Urothelium cell line (cell line): Measurements from ENCODE around the gene ARR3.
"Not testable (repeated sequence)": the region's sequence is repeated elsewhere in the genome, so short reads cannot be mapped to it uniquely, and the experiment has no call there.

Experiments used
- DNase-seq: peaks from one replicate; pipeline ENCODE4 v3.0.0; 2011; ENCODE audit warnings: low spot score, mixed read lengths
- FAIRE-seq: peaks from 2 replicates; lab custom pipeline; 2011; peaks lifted over from hg19 to GRCh38; lab: Jason Lieb, UNC

The ARR3 gene

GRCh38 chrX:70279081-70279480 lies 10.9 kb downstream of the ARR3 start:
- DNase-seq (no peak), FAIRE-seq (no peak)

GRCh38 chrX:70280573-70280972 lies 12.4 kb downstream of the ARR3 start:
- FAIRE-seq, result no peak
- no peak for DNase-seq

- no peak for DNase-seq
- no peak for FAIRE-seq
Measured at GRCh38 chrX:70281951-70282350, 13.8 kb downstream of the ARR3 start, which contains the start of gene RAB41. Gene RAB41 (plus strand): TSS chrX:70282172. CDS start chrX:70282218, 46 bp downstream.

DNA sequence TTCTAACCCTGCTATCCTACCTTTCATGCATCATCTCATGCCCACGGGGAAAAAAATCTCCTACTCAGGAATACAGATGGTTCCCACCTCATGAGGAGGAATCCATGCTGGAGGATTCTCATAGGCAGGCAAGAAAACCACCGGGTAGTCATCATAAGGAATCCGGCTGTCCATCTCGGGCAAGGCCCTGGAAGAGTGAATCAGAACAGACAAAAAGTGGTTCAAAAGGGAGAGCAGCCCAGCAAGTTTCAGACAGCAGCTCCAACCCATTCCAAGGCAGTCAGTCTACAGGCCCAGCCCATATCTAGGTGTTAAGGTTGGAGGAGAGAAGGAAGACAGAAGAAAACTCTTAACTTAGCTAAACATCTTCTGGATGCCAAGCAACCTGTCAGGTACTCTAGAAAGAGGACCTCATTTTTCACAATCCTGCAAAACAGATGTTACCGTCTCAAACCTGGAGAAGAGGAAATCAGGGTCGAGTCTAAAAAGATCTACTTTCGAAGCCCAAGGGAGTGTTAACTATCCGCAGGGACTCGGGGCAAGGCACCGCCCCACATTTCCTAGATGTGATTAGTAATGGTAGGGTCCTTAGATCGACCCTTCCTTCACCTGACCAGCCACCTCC lies 21.1 kb downstream of the ARR3 start:
- DNase-seq (no peak), FAIRE-seq (no peak)

GRCh38 chrX:70289793-70290770 lies 21.9 kb downstream of the ARR3 start, which contains the start of the genes KIF4A and PDZD11:
Gene KIF4A (plus strand): TSS chrX:70290104. CDS start chrX:70290459, 355 bp downstream.
Gene PDZD11 (minus strand): TSS chrX:70289927. CDS start chrX:70289341, 586 bp downstream.
- peak; percentile 53 for FAIRE-seq
- DNase-seq, result peak; percentile 96

DNA sequence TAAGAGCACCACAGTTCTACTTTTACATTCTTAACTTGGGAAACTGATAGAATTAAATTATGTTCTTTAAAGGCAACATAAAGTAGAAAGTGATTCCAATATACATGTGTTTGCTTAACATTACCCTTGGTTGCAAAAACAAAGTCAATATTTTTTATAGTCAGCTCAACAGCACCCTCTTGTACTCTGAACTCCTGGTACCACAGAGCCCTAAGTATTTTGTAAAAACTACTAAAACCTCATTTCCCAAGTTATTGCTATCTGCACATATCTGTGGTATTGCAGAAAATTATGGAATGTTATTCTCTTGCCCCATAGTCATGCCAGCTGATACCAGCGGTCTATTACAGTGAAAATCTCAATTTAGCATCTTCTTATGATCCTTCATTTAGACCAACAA lies 24.7 kb downstream of the ARR3 start:
- FAIRE-seq (no peak), DNase-seq (no peak)

DNA sequence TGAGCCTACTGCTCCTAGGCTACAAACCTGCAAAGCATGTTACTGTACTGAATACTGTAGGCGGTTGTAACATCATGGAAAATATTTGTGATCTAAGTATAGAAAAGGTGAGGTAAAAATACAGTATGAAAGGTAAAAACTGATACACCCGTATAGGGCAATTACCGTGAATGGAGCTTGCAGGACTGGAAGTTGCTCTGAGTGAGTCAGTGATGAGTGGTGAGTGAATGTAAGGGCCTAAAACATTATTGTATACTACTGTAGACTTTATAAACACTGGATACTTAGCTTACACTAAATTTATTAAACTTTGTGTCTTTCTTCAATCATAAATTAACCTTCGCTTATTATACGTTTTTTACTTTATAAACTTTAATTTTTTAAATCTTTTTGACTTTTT lies 25.5 kb downstream of the ARR3 start:
- FAIRE-seq (no peak), DNase-seq (no peak)

DNA sequence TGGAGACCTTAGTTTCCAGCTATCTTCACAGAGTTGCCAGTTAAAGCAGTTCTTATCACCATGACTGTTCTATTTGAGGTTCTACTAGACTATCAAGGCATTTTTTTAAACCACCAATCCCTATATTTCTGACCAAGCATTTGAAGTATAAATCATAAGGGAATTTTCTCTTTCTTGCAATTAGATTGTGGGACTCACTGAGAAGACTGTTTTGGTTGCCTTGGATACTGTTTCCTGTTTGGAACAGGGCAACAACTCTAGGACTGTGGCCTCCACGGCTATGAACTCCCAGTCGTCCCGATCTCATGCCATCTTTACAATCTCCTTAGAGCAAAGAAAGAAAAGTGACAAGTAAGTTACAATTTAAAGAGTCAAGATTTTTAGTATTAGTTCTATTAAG lies 33.6 kb downstream of the ARR3 start:
- DNase-seq (no peak), FAIRE-seq (no peak)

GRCh38 chrX:70313503-70313902 lies 45.4 kb downstream of the ARR3 start:
- FAIRE-seq, result no peak
- DNase-seq, result no peak

DNA sequence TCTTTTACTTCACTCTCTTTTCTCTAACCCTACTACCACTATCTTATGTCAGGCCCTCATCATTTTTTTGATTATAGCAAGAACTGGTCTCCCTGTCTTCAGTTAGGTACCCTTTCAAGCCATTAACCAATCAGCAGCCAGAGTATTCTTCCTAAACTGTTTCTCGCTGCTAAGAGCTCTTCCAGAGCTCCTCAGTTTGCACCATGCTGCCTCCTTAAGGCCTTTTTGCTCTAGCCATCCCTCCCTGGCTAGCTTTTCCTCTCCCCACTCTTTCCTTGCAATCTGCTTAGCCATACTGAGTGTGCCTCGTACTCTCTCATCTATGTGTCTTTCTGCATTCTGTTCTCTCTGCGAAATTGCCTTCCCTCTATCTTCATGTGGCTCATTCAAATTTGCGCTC lies 54.6 kb downstream of the ARR3 start:
- no peak for FAIRE-seq
- no peak for DNase-seq

GRCh38 chrX:70323628-70324027 lies 55.5 kb downstream of the ARR3 start:
- FAIRE-seq, result not testable (repeated sequence)

DNA sequence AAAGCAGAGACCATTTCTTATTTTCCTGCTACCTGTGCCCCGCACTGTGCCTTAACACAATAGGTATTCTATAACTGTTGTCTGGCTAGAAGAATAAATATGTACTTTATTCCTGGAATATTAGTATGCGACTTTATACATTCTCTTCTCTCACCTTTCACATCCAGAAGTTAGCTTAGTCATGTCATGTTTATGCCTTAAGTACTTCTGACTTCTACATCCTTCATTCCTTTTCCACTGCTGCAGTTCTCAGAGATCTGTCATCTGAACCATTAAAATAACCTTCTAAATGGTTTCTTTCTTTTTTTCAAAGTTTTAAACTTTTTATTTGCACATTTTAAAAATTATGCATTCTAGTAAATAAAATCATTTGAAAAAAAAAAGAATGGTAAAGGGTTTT lies 56.2 kb downstream of the ARR3 start:
- no peak for FAIRE-seq

More at GRCh38 chrX:70323628-70324027, 55.5 kb downstream of the ARR3 start:
- not testable (repeated sequence) for DNase-seq

DNA sequence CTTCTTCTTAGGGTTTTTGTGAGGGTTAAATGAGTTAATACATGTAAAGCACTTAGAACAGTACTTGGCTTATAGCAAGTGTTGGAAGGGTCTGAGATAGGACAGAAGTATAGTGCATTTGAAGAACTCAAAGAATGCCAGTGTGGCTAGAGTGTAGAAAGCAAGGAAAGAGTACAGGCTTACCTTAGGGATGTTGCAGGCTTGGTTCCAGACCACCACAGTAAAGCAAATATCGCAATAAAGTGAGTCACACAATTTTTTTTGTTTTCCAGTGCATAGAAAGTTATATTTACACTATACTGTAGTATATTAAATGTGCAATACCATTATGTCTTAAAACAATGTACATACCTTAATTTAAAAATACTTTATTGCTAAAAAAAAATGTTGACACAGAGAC lies 63.0 kb downstream of the ARR3 start:
- FAIRE-seq (no peak), DNase-seq (no peak)

More for the DNA sequence above, 56.2 kb downstream of the ARR3 start:
- DNase-seq, result no peak
